Loucy (cell line): ENCODE data around the gene SAP25.

Experiments
- H2AFZ ChIP-seq: fragments of 200-600 bp; sonication (generic); 2 replicates; pipeline ENCODE4 v1.6.0; 2016; ENCODE audit warnings: antibody characterized with exemption, mild to moderate bottlenecking, low read length, moderate library complexity
- H3F3A ChIP-seq: fragments of 200-600 bp; 2 replicates; pipeline ENCODE4 v1.6.0; 2016; ENCODE audit warnings: antibody characterized with exemption, low read depth, mild to moderate bottlenecking
- H3K27me3 ChIP-seq: fragments of 200-600 bp; sonication (generic); 2 replicates; pipeline ENCODE4 v1.6.1; 2014; ENCODE audit warnings: low read length, mild to moderate bottlenecking; ENCODE audit not compliant: insufficient read depth, poor library complexity, severe bottlenecking
- H3K36me3 ChIP-seq: fragments of 200-600 bp; sonication (generic); 2 replicates; pipeline ENCODE4 v1.6.1; 2016; ENCODE audit warnings: low read length; ENCODE audit not compliant: insufficient read depth
- H3K4me1 ChIP-seq: fragments of 200-600 bp; sonication (generic); 2 replicates; pipeline ENCODE4 v1.5.1; 2014; ENCODE audit warnings: low read length, mild to moderate bottlenecking; ENCODE audit not compliant: insufficient read depth, poor library complexity, severe bottlenecking
- H3K4me2 ChIP-seq: fragments of 200-600 bp; sonication (generic); 2 replicates; pipeline ENCODE4 v1.6.0; 2014; ENCODE audit warnings: antibody characterized with exemption, low read length, low read depth, mild to moderate bottlenecking; ENCODE audit not compliant: poor library complexity, severe bottlenecking
- H3K4me3 ChIP-seq: fragments of 200-600 bp; sonication (generic); 2 replicates; pipeline ENCODE4 v1.5.1; 2014; ENCODE audit warnings: low read length, mild to moderate bottlenecking, mixed read lengths; ENCODE audit not compliant: poor library complexity, severe bottlenecking
- H3K79me2 ChIP-seq: fragments of 200-600 bp; sonication (generic); 2 replicates; pipeline ENCODE4 v1.6.1; 2014; ENCODE audit warnings: low read length; ENCODE audit not compliant: insufficient read depth
- H3K9ac ChIP-seq: fragments of 200-600 bp; sonication (generic); 2 replicates; pipeline ENCODE4 v1.6.0; 2014; ENCODE audit warnings: mild to moderate bottlenecking, low read depth, low read length, moderate library complexity; ENCODE audit not compliant: poor library complexity, severe bottlenecking
- H3K9me2 ChIP-seq: fragments of 200-600 bp; sonication (generic); replicated peaks from 2 replicates; pipeline ENCODE4 v1.6.1; 2016; ENCODE audit warnings: low read depth, low read length, mixed read lengths
- H3K9me3 ChIP-seq: fragments of 200-600 bp; sonication (generic); 2 replicates; pipeline ENCODE4 v1.6.1; 2014; ENCODE audit warnings: mild to moderate bottlenecking, antibody characterized with exemption, low read length, low read depth; ENCODE audit not compliant: insufficient read depth
- H4K20me1 ChIP-seq: fragments of 200-600 bp; sonication (generic); 2 replicates; pipeline ENCODE4 v1.6.0; 2014; ENCODE audit warnings: antibody characterized with exemption, low read length, mild to moderate bottlenecking; ENCODE audit not compliant: insufficient read depth, poor library complexity, severe bottlenecking
- CTCF ChIP-seq: fragments of 200-600 bp; sonication (generic); conservative IDR thresholded peaks from 2 replicates; pipeline ENCODE4 v1.5.1; 2014; ENCODE audit warnings: mild to moderate bottlenecking, antibody characterized with exemption, low read length
- EZH2phosphoT487 ChIP-seq: fragments of 200-600 bp; IDR thresholded peaks from 2 replicates; pipeline ENCODE4 v1.6.1; 2018; ENCODE audit warnings: antibody characterized with exemption, mild to moderate bottlenecking, moderate library complexity, borderline replicate concordance

Gene SAP25

GRCh38 chr7:100577103-100577502 is 3.4 kb upstream of the SAP25 start:
- Histone ChIP-seq H3K36me3 (peaks cover 74% of the 10 kb centered on the region; the same call in 1 of the 2 replicates), H3K9me3 (no peaks in the 10 kb centered on the region), H3K9me2 (no peaks in the 10 kb centered on the region), H3K4me2 (no peak overlapping the region), H3K4me1 (peaks cover 3% of the 10 kb centered on the region), H3K79me2 (peaks cover 22% of the 10 kb centered on the region), H4K20me1 (peaks cover 13% of the 10 kb centered on the region), H3K4me3 (no peak overlapping the region), H3K9ac (no peak overlapping the region), H2AFZ (no peak overlapping the region), H3K27me3 (no peaks in the 10 kb centered on the region), H3F3A (no peaks in the 10 kb centered on the region)
- no peak for TF ChIP-seq EZH2phosphoT487

GRCh38 chr7:100576384-100576993 is 2.8 kb upstream of the SAP25 start:
- no peak overlapping the region for H3K9ac ChIP-seq
- H3K27me3 ChIP-seq: no peaks in the 10 kb centered on the region
- no peaks in the 10 kb centered on the region for H3K9me2 ChIP-seq
- H3K4me2 ChIP-seq: no peak overlapping the region
- no peak overlapping the region for H3K4me3 ChIP-seq
- peaks cover 3% of the 10 kb centered on the region for H3K4me1 ChIP-seq
- H3K36me3 ChIP-seq: peaks cover 68% of the 10 kb centered on the region; the same call in 1 of the 2 replicates
- peaks cover 7% of the 10 kb centered on the region for H4K20me1 ChIP-seq
- no peaks in the 10 kb centered on the region for H3F3A ChIP-seq
- H3K79me2 ChIP-seq: peaks cover 16% of the 10 kb centered on the region; the same call in 1 of the 2 replicates
- H2AFZ ChIP-seq: no peak overlapping the region
- no peaks in the 10 kb centered on the region for H3K9me3 ChIP-seq
- TF ChIP-seq CTCF (no peak), EZH2phosphoT487 (no peak)

- Histone ChIP-seq H3K4me3 (no peak overlapping the region), H3K27me3 (no peaks in the 10 kb centered on the region), H3F3A (no peaks in the 10 kb centered on the region), H3K9me3 (no peaks in the 10 kb centered on the region), H3K9me2 (no peaks in the 10 kb centered on the region), H3K4me2 (no peak overlapping the region), H4K20me1 (peaks cover 2% of the 10 kb centered on the region), H3K79me2 (peaks cover 10% of the 10 kb centered on the region; the same call in 1 of the 2 replicates), H3K4me1 (peaks cover 3% of the 10 kb centered on the region), H3K9ac (no peak overlapping the region), H3K36me3 (peaks cover 61% of the 10 kb centered on the region; the same call in 1 of the 2 replicates), H2AFZ (no peak overlapping the region)
- TF ChIP-seq EZH2phosphoT487 (no peak), CTCF (no peak)
These were observed 2.2 kb upstream of the SAP25 start for GRCh38 chr7:100575746-100576383.

- Histone ChIP-seq H3F3A (no peaks in the 10 kb centered on the region), H3K79me2 (peaks cover 3% of the 10 kb centered on the region; the same call in 1 of the 2 replicates), H3K9me3 (no peaks in the 10 kb centered on the region), H2AFZ (no peak overlapping the region), H3K9ac (no peak overlapping the region), H3K36me3 (peaks cover 55% of the 10 kb centered on the region; the same call in 1 of the 2 replicates), H3K27me3 (no peaks in the 10 kb centered on the region), H3K4me1 (peaks cover under 1% of the 10 kb centered on the region), H4K20me1 (no peaks in the 10 kb centered on the region), H3K9me2 (no peaks in the 10 kb centered on the region), H3K4me3 (no peak overlapping the region), H3K4me2 (no peak overlapping the region)
- no peak for TF ChIP-seq CTCF
- TF ChIP-seq EZH2phosphoT487: no peak
These were observed 1.5 kb upstream of the SAP25 start for GRCh38 chr7:100575206-100575631.
